ENCODE results near the gene LSAMP.

The LSAMP gene

GRCh38 chr3:115836944-115837343, 608.3 kb downstream of the LSAMP start:
- DNase-seq (ENCODE audit: low read depth, low spot score): no peak
- CTCF ChIA-PET: interaction anchor here (0.9 to 6.3 kb wide), 9 partner anchors 9 to 144 kb away, joined by 3 to 43 read pairs (median 4); no protein-coding TSS in a partner anchor

DNA sequence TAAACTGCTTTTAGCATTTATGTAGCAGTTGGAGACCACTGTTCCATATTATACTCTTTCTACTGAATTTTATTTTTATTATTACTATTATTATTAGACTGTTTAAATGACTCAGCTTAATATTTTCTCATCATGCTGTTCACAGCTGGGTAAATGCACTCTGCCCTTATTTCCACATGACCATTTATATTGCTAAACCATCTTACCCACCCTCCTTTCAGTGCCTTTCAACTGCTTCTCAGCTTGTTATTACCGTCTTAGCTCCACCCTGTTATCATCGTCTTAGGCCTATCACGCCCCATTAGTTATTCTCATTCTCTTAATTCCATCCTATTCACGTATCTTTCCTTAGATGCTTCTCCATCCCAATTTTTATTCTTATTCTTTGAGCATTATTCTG, 609.3 kb downstream of the LSAMP start:
- ChIA-PET CTCF (interaction anchor here (0.9 to 6.3 kb wide), 9 partner anchors 10 to 145 kb away, joined by 3 to 43 read pairs (median 4); no protein-coding TSS in a partner anchor), POLR2A (no interaction called here)
- no peak overlapping the region for H3K4me3 ChIP-seq (ENCODE audit: low read depth, low read length)
- no peak for DNase-seq (ENCODE audit: low read depth, low spot score)
- TF ChIP-seq, protein P1, sequence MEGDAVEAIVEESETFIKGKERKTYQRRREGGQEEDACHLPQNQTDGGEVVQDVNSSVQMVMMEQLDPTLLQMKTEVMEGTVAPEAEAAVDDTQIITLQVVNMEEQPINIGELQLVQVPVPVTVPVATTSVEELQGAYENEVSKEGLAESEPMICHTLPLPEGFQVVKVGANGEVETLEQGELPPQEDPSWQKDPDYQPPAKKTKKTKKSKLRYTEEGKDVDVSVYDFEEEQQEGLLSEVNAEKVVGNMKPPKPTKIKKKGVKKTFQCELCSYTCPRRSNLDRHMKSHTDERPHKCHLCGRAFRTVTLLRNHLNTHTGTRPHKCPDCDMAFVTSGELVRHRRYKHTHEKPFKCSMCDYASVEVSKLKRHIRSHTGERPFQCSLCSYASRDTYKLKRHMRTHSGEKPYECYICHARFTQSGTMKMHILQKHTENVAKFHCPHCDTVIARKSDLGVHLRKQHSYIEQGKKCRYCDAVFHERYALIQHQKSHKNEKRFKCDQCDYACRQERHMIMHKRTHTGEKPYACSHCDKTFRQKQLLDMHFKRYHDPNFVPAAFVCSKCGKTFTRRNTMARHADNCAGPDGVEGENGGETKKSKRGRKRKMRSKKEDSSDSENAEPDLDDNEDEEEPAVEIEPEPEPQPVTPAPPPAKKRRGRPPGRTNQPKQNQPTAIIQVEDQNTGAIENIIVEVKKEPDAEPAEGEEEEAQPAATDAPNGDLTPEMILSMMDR (IDR thresholded peaks at IDR 0.05; ENCODE audit: insufficient read depth, low read length, missing control alignments): no peak

More at GRCh38 chr3:115836944-115837343, 608.3 kb downstream of the LSAMP start:
- POLR2A ChIA-PET: no interaction called here
- TF ChIP-seq, protein P1 (IDR thresholded peaks at IDR 0.05; ENCODE audit: insufficient read depth, low read length, missing control alignments): peak; percentile 22
- no peak overlapping the region for H3K4me3 ChIP-seq (ENCODE audit: low read depth, low read length)

DNA sequence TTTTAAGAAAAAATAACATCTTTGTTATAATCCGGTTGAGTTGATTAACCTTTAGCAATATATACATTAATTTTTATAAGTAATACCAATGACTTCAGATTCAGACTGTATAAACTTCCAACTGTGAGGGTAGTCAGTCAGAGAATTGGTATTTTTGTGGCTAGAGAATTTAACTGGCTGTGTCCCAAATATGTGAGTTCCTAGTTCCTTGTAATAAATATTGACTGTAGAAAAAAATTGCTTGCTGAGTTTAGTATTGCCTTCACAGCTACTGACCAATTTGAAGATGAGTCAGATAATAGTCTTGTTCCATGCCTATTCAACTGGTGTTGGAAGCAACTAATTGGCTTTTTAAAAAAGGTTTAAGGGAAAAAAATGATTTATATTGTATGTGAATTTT, 611.2 kb downstream of the LSAMP start:
- no peak overlapping the region for H3K4me3 ChIP-seq (ENCODE audit: low read depth, low read length)
- DNase-seq (ENCODE audit: low read depth, low spot score): peak; percentile 78
- TF ChIP-seq, protein P1 (IDR thresholded peaks at IDR 0.05; ENCODE audit: insufficient read depth, low read length, missing control alignments): no peak
- ChIA-PET POLR2A (interaction anchor here (0.9 kb wide), 1 partner anchor 9 kb away, joined by 4 read pairs; no protein-coding TSS in a partner anchor), CTCF (interaction anchor here (1.3 to 6.3 kb wide), 2 partner anchors 9 to 15 kb away, joined by 6 to 43 read pairs; no protein-coding TSS in a partner anchor)

GRCh38 chr3:115833074-115833473, 612.2 kb downstream of the LSAMP start:
- TF ChIP-seq, protein P1 (IDR thresholded peaks at IDR 0.05; ENCODE audit: insufficient read depth, low read length, missing control alignments): no peak
- ChIA-PET CTCF (interaction anchor here (1.1 to 5.8 kb wide), 8 partner anchors 10 to 88 kb away, joined by 3 to 42 read pairs (median 3); no protein-coding TSS in a partner anchor), POLR2A (no interaction called here)
- H3K4me3 ChIP-seq (ENCODE audit: low read depth, low read length): no peak overlapping the region
- DNase-seq (ENCODE audit: low read depth, low spot score): no peak

GRCh38 chr3:115832265-115832664, 613.0 kb downstream of the LSAMP start:
- TF ChIP-seq, protein P1 (IDR thresholded peaks at IDR 0.05; ENCODE audit: insufficient read depth, low read length, missing control alignments): no peak
- H3K4me3 ChIP-seq (ENCODE audit: low read depth, low read length): no peak overlapping the region
- CTCF ChIA-PET: interaction anchor here (0.7 to 5.8 kb wide), 10 partner anchors 9 to 92 kb away, joined by 3 to 42 read pairs (median 3); no protein-coding TSS in a partner anchor
- DNase-seq (ENCODE audit: low read depth, low spot score): no peak
- POLR2A ChIA-PET: no interaction called here

- no peak for DNase-seq (ENCODE audit: low read depth, low spot score)
- ChIA-PET POLR2A (no interaction called here), CTCF (interaction anchor here (0.7 to 5.8 kb wide), 9 partner anchors 11 to 92 kb away, joined by 3 to 42 read pairs (median 4); no protein-coding TSS in a partner anchor)
- TF ChIP-seq, protein P1 (IDR thresholded peaks at IDR 0.05; ENCODE audit: insufficient read depth, low read length, missing control alignments): no peak
- no peak overlapping the region for H3K4me3 ChIP-seq (ENCODE audit: low read depth, low read length)
These were observed 613.4 kb downstream of the LSAMP start for GRCh38 chr3:115831864-115832263.
